ENCODE data around the gene KIAA0513. TPM values are rescaled to one million over a fixed set of nuclear protein-coding genes. Genes with fewer than 3 reads are reported as not detected.
A peak's percentile ranks its signal among the peaks of the same experiment; 100 is the strongest.

Gene KIAA0513
- total RNA-seq, 1 donor from 2014 or later: 6.1 TPM

DNA sequence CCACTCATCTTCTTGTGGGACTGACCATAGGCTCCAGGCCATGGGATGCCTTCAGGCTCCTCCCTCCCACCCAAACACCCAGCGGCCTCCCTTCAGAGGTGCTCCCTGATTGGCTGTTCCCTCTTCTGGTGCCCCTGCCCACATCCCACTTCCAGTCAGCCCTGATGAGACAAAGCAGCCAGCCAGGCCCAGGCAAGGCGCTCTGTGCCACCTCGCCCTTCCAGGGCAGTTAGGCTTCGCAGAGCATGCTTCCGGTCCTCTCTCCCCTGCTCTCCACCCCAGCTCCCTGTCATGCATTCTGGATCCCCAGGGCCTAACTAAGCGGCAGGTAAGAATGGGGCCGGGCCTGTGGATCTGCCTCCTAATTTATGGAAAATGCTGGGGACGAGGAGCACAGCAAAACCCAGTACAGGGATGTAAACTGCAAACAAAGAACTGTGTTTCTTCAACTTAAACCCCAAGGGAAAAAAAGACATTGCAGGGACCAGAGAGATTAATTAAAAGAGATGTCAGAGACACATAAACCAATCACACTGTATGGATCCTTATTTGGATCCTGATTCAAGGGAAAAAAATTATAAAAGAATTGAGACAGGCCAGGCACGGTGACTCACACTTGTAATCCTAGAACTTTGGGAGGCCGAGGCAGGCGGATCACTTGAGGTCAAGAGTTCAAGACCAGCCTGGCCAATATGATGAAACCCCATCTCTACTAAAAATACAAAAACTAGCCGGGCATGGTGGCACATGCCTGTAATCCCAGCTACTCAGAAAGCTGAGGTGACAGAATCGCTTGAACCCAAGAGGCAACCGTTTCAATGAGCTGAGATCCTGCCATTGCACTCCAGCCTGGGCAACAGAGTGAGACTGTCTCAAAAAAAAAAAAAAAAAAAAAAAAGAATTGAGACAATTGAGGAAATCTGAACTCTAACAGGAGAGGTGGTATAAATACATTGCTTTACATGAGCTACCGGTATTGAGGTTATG is 42.2 kb upstream of the KIAA0513 start:
- no peak overlapping the region for H3K4me3 ChIP-seq
- no peak overlapping the region for H3K4me3 Mint-ChIP-seq
- no peak for TF ChIP-seq EZH2 (IDR thresholded peaks at IDR 0.05)
- no peak for TF ChIP-seq EZH2phosphoT487 (IDR thresholded peaks at IDR 0.05)
- no peak for TF ChIP-seq CTCF (IDR thresholded peaks at IDR 0.05)
- H4K20me1 ChIP-seq (ENCODE audit: low read depth): peaks cover 15% of the 10 kb centered on the region
- H3K36me3 ChIP-seq: no peaks in the 10 kb centered on the region
- no peak for DNase-seq (ENCODE audit: low spot score)
- no peaks in the 10 kb centered on the region for H3K27me3 ChIP-seq
- H3K9me3 ChIP-seq (ENCODE audit: low read depth): no peaks in the 10 kb centered on the region
- no peak overlapping the region for H3K4me2 ChIP-seq
- H3K79me2 ChIP-seq (ENCODE audit: low read depth): no peaks in the 10 kb centered on the region
- H3K36me3 Mint-ChIP-seq: peaks cover 32% of the 10 kb centered on the region
- no peak overlapping the region for H2AFZ ChIP-seq (replicated peaks)
- no peaks in the 10 kb centered on the region for H3K4me1 ChIP-seq
- no peaks in the 10 kb centered on the region for H3K9me3 Mint-ChIP-seq
- H3K27ac ChIP-seq: no peak overlapping the region
- H3K27ac Mint-ChIP-seq: no peak overlapping the region
- no peak overlapping the region for H3K9ac ChIP-seq
- no peaks in the 10 kb centered on the region for H3F3A ChIP-seq (ENCODE audit: low read depth)
- H3K27me3 Mint-ChIP-seq (ENCODE audit: insufficient read depth, low read depth): peaks cover 2% of the 10 kb centered on the region
- H3K4me1 Mint-ChIP-seq: peaks cover 16% of the 10 kb centered on the region

DNA sequence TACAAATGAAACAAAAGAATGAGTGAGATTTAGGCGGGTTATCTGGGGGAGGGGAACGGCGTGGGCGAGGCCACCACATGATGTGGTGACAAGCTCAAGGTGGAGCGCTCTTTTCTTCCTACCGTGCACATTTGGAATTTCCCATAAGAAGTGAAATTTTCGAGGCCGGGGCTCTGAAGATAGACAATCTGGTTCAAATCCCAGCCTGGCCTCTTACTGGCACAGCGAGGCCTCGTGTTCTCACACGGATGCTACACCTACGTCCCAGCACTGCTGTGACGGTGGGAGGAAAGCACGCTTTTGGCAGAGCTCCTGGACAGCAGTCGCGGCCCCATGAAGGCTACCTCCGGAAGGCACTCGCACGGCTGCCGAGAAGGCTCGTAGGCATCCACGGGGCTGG is 41.5 kb upstream of the KIAA0513 start:
- no peaks in the 10 kb centered on the region for H3F3A ChIP-seq (ENCODE audit: low read depth)
- H3K79me2 ChIP-seq (ENCODE audit: low read depth): no peaks in the 10 kb centered on the region
- peaks cover 2% of the 10 kb centered on the region for H3K27me3 Mint-ChIP-seq (ENCODE audit: insufficient read depth, low read depth)
- no peak overlapping the region for H3K27ac ChIP-seq
- H3K9me3 ChIP-seq (ENCODE audit: low read depth): no peaks in the 10 kb centered on the region
- H3K4me3 Mint-ChIP-seq: peak overlapping the region; percentile 27
- no peaks in the 10 kb centered on the region for H3K36me3 ChIP-seq
- H3K9ac ChIP-seq: no peak overlapping the region
- no peak overlapping the region for H3K4me2 ChIP-seq
- no peaks in the 10 kb centered on the region for H3K4me1 ChIP-seq
- no peak overlapping the region for H3K27ac Mint-ChIP-seq
- no peak overlapping the region for H3K4me3 ChIP-seq
- H2AFZ ChIP-seq (replicated peaks): no peak overlapping the region
- no peaks in the 10 kb centered on the region for H3K9me3 Mint-ChIP-seq
- no peak for TF ChIP-seq EZH2phosphoT487 (IDR thresholded peaks at IDR 0.05)
- TF ChIP-seq CTCF (IDR thresholded peaks at IDR 0.05): no peak
- no peak for TF ChIP-seq EZH2 (IDR thresholded peaks at IDR 0.05)
- H3K36me3 Mint-ChIP-seq: peaks cover 30% of the 10 kb centered on the region
- peaks cover 20% of the 10 kb centered on the region for H3K4me1 Mint-ChIP-seq
- no peaks in the 10 kb centered on the region for H3K27me3 ChIP-seq
- DNase-seq (ENCODE audit: low spot score): no peak
- peaks cover 18% of the 10 kb centered on the region for H4K20me1 ChIP-seq (ENCODE audit: low read depth)

DNA sequence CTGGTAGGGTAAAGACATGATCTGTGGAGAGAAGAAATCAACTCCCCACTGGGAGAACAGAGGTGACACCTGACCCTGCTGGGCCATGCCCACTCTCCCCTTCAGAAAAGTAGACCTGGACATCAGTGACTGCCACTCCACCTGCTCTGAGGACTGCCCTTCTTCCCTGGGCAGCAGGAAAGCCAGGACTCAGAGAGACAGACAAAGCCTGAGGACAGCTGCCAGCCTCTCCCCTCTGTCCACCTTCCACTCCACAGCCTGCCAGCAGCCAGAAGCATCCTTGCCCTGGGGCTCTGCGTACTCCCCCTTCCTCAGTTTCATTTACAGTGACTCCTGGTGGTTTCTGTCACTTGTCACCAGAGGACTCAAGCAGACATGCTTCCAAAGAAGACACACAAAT is 40.7 kb upstream of the KIAA0513 start:
- TF ChIP-seq EZH2 (IDR thresholded peaks at IDR 0.05) (no peak), CTCF (IDR thresholded peaks at IDR 0.05) (no peak), EZH2phosphoT487 (IDR thresholded peaks at IDR 0.05) (no peak)
- Mint-ChIP-seq H3K4me3 (no peak overlapping the region), H3K4me1 (peaks cover 20% of the 10 kb centered on the region), H3K9me3 (no peaks in the 10 kb centered on the region), H3K27ac (peak overlapping the region; percentile 35), H3K27me3 (ENCODE audit: insufficient read depth, low read depth) (peaks cover 2% of the 10 kb centered on the region), H3K36me3 (peaks cover 31% of the 10 kb centered on the region)
- H3K4me2 ChIP-seq: no peak overlapping the region
- no peaks in the 10 kb centered on the region for H3K36me3 ChIP-seq
- H3F3A ChIP-seq (ENCODE audit: low read depth): no peaks in the 10 kb centered on the region
- DNase-seq (ENCODE audit: low spot score): no peak
- no peak overlapping the region for H3K9ac ChIP-seq
- H3K4me3 ChIP-seq: no peak overlapping the region
- no peak overlapping the region for H3K27ac ChIP-seq
- no peaks in the 10 kb centered on the region for H3K9me3 ChIP-seq (ENCODE audit: low read depth)
- H3K4me1 ChIP-seq: no peaks in the 10 kb centered on the region
- peaks cover 18% of the 10 kb centered on the region for H4K20me1 ChIP-seq (ENCODE audit: low read depth)
- H3K79me2 ChIP-seq (ENCODE audit: low read depth): no peaks in the 10 kb centered on the region
- no peak overlapping the region for H2AFZ ChIP-seq (replicated peaks)
- H3K27me3 ChIP-seq: no peaks in the 10 kb centered on the region

Measured in neural progenitor cell (in vitro differentiated cells).